Ectodermal cell (in vitro differentiated cells): ENCODE measurements around the gene SMOC2.

Experiments
- H3K27ac ChIP-seq: 2 replicates; pipeline ENCODE4 v1.7.0; 2013; ENCODE audit warnings: mild to moderate bottlenecking, low read depth, low read length; ENCODE audit not compliant: insufficient read depth, poor library complexity, severe bottlenecking
- H3K27me3 ChIP-seq: 2 replicates; pipeline ENCODE4 v1.7.0; 2013; ENCODE audit warnings: mild to moderate bottlenecking, low read length; ENCODE audit not compliant: insufficient read depth, control insufficient read depth, poor library complexity, severe bottlenecking
- H3K36me3 ChIP-seq: one replicate; pipeline ENCODE4 v1.7.0; 2013; ENCODE audit warnings: low read length; ENCODE audit not compliant: control insufficient read depth, insufficient read depth
- H3K4me1 ChIP-seq: one replicate; pipeline ENCODE4 v1.7.0; 2013; ENCODE audit warnings: low read length; ENCODE audit not compliant: control insufficient read depth, insufficient read depth
- H3K4me3 ChIP-seq: 2 replicates; pipeline ENCODE4 v1.7.0; 2013; ENCODE audit warnings: low read depth, low read length, control low read depth; ENCODE audit not compliant: insufficient read depth
- H3K9me3 ChIP-seq: 2 replicates; pipeline ENCODE4 v1.7.0; 2013; ENCODE audit warnings: mild to moderate bottlenecking, low read length, moderate library complexity; ENCODE audit not compliant: control insufficient read depth
- WGBS, 2 experiments: methylation state at CpG; one replicate each; pipeline ENCODE4 v1.1.7; 2013; ENCODE audit warnings: missing lambda C conversion rate in 2 of 2; 5-methylcytosine and 5-hydroxymethylcytosine counted together

SMOC2 gene

GRCh38 chr6:168496997-168497331 is 56.0 kb downstream of the SMOC2 start:
- no peaks in the 10 kb centered on the region for H3K27me3 ChIP-seq
- H3K4me3 ChIP-seq, result no peak overlapping the region
- no peak overlapping the region for H3K27ac ChIP-seq
- WGBS, 2 experiments, result 88 to 89% methylated on average over 10 of the region's 10 CpGs
- H3K4me1 ChIP-seq, result no peaks in the 10 kb centered on the region
- H3K36me3 ChIP-seq, result no peaks in the 10 kb centered on the region
- H3K9me3 ChIP-seq, result no peaks in the 10 kb centered on the region

GRCh38 chr6:168497381-168497780 is 56.4 kb downstream of the SMOC2 start:
- H3K4me1 ChIP-seq, result no peaks in the 10 kb centered on the region
- no peaks in the 10 kb centered on the region for H3K27me3 ChIP-seq
- 96 to 97% methylated on average over 15 of the region's 15 CpGs for WGBS, 2 experiments
- H3K9me3 ChIP-seq, result no peaks in the 10 kb centered on the region
- H3K36me3 ChIP-seq, result no peaks in the 10 kb centered on the region
- H3K27ac ChIP-seq, result no peak overlapping the region
- no peak overlapping the region for H3K4me3 ChIP-seq

GRCh38 chr6:168498161-168498843 is 57.3 kb downstream of the SMOC2 start:
- H3K27me3 ChIP-seq, result no peaks in the 10 kb centered on the region
- H3K9me3 ChIP-seq, result no peaks in the 10 kb centered on the region
- no peaks in the 10 kb centered on the region for H3K36me3 ChIP-seq
- no peaks in the 10 kb centered on the region for H3K4me1 ChIP-seq
- H3K4me3 ChIP-seq, result no peak overlapping the region
- H3K27ac ChIP-seq, result no peak overlapping the region
- WGBS, 2 experiments, result 96 to 97% methylated on average over 14 of the region's 14 CpGs

- Histone ChIP-seq H3K27me3 (no peaks in the 10 kb centered on the region), H3K4me1 (no peaks in the 10 kb centered on the region), H3K36me3 (no peaks in the 10 kb centered on the region), H3K4me3 (no peak overlapping the region), H3K27ac (no peak overlapping the region), H3K9me3 (no peaks in the 10 kb centered on the region)
- 94% methylated on average over 11 to 13 of the region's 13 CpGs for WGBS, 2 experiments
Measured at GRCh38 chr6:168499045-168499650, 58.2 kb downstream of the SMOC2 start.

- Histone ChIP-seq H3K9me3 (no peaks in the 10 kb centered on the region), H3K36me3 (no peaks in the 10 kb centered on the region), H3K27me3 (no peaks in the 10 kb centered on the region), H3K4me3 (no peak overlapping the region), H3K27ac (no peak overlapping the region), H3K4me1 (no peaks in the 10 kb centered on the region)
- WGBS, 2 experiments, result 94 to 96% methylated on average over 14 of the region's 14 CpGs
Measured at GRCh38 chr6:168500519-168500918, 59.5 kb downstream of the SMOC2 start.

- Histone ChIP-seq H3K27me3 (no peaks in the 10 kb centered on the region), H3K27ac (no peak overlapping the region), H3K4me3 (no peak overlapping the region), H3K9me3 (no peaks in the 10 kb centered on the region), H3K4me1 (no peaks in the 10 kb centered on the region), H3K36me3 (no peaks in the 10 kb centered on the region)
- 90 to 93% methylated on average over 8 of the region's 8 CpGs for WGBS, 2 experiments
Measured at GRCh38 chr6:168501561-168501960, 60.6 kb downstream of the SMOC2 start.

- no peaks in the 10 kb centered on the region for H3K4me1 ChIP-seq
- H3K27ac ChIP-seq, result no peak overlapping the region
- no peaks in the 10 kb centered on the region for H3K27me3 ChIP-seq
- no peak overlapping the region for H3K4me3 ChIP-seq
- H3K9me3 ChIP-seq, result no peaks in the 10 kb centered on the region
- WGBS, 2 experiments, result 96% methylated on average over 3 of the region's 3 CpGs
- no peaks in the 10 kb centered on the region for H3K36me3 ChIP-seq
Measured at GRCh38 chr6:168504366-168504765, 63.4 kb downstream of the SMOC2 start.

GRCh38 chr6:168506460-168506859 is 65.5 kb downstream of the SMOC2 start:
- 90 to 92% methylated on average over 3 to 5 of the region's 5 CpGs for WGBS, 2 experiments
- H3K4me3 ChIP-seq, result no peak overlapping the region

GRCh38 chr6:168507297-168507696 is 66.3 kb downstream of the SMOC2 start:
- Histone ChIP-seq H3K4me1 (no peaks in the 10 kb centered on the region), H3K36me3 (no peaks in the 10 kb centered on the region), H3K4me3 (no peak overlapping the region), H3K27me3 (no peaks in the 10 kb centered on the region), H3K9me3 (no peaks in the 10 kb centered on the region), H3K27ac (no peak overlapping the region)
- WGBS, 2 experiments, result 87 to 89% methylated on average over 12 of the region's 12 CpGs

More at GRCh38 chr6:168506460-168506859, 65.5 kb downstream of the SMOC2 start:
- H3K36me3 ChIP-seq, result no peaks in the 10 kb centered on the region
- no peak overlapping the region for H3K27ac ChIP-seq
- H3K4me1 ChIP-seq, result no peaks in the 10 kb centered on the region
- H3K9me3 ChIP-seq, result no peaks in the 10 kb centered on the region
- no peaks in the 10 kb centered on the region for H3K27me3 ChIP-seq

GRCh38 chr6:168507730-168508129 is 66.7 kb downstream of the SMOC2 start:
- H3K4me3 ChIP-seq, result no peak overlapping the region
- no peaks in the 10 kb centered on the region for H3K27me3 ChIP-seq
- 95 to 96% methylated on average over 8 of the region's 8 CpGs for WGBS, 2 experiments
- no peaks in the 10 kb centered on the region for H3K4me1 ChIP-seq
- H3K27ac ChIP-seq, result no peak overlapping the region
- H3K9me3 ChIP-seq, result no peaks in the 10 kb centered on the region
- H3K36me3 ChIP-seq, result no peaks in the 10 kb centered on the region
